GM12872 (cell line): Measurements from ENCODE around the gene BORCS6.

ENCODE experiments used
- CTCF ChIP-seq: IDR thresholded peaks from 3 replicates; pipeline ENCODE4 v1.5.1; 2011; ENCODE audit warnings: low read depth, mild to moderate bottlenecking, low read length, moderate library complexity; ENCODE audit not compliant: insufficient read depth

BORCS6 gene

GRCh38 chr17:8149419-8150193 lies 40.4 kb downstream of the BORCS6 start:
- no peak for TF ChIP-seq CTCF

- TF ChIP-seq CTCF, result no peak
Measured at GRCh38 chr17:8148560-8148959, 41.4 kb downstream of the BORCS6 start.

- no peak for TF ChIP-seq CTCF
Measured at GRCh38 chr17:8147805-8148404, 42.1 kb downstream of the BORCS6 start.

GRCh38 chr17:8147141-8147804 lies 42.7 kb downstream of the BORCS6 start:
- no peak for TF ChIP-seq CTCF

- no peak for TF ChIP-seq CTCF
Measured at GRCh38 chr17:8146381-8147140, 43.4 kb downstream of the BORCS6 start.

- TF ChIP-seq CTCF, result no peak
Measured at GRCh38 chr17:8145811-8146210, 44.2 kb downstream of the BORCS6 start.
